Body of pancreas (tissue), 4 donors: ENCODE results near the gene NKD1.

Source experiments
- CTCF ChIP-seq, 7 experiments: fragments of 450-650 bp in 4 of 7; fragments of 200-600 bp in 3 of 7; sonication (generic) in 3 of 7; IDR thresholded peaks; one replicate each; pipeline ENCODE4 v1.5.1; 2016 to 2019; ENCODE audit warnings: antibody characterized with exemption in 7 of 7
- POLR2A ChIP-seq, 3 donors: fragments of 450-650 bp; IDR thresholded peaks; one replicate each; pipeline ENCODE4 v1.6.1; 2016; ENCODE audit warnings: antibody characterized with exemption in 3 of 3, mild to moderate bottlenecking in 2 of 3

DNA sequence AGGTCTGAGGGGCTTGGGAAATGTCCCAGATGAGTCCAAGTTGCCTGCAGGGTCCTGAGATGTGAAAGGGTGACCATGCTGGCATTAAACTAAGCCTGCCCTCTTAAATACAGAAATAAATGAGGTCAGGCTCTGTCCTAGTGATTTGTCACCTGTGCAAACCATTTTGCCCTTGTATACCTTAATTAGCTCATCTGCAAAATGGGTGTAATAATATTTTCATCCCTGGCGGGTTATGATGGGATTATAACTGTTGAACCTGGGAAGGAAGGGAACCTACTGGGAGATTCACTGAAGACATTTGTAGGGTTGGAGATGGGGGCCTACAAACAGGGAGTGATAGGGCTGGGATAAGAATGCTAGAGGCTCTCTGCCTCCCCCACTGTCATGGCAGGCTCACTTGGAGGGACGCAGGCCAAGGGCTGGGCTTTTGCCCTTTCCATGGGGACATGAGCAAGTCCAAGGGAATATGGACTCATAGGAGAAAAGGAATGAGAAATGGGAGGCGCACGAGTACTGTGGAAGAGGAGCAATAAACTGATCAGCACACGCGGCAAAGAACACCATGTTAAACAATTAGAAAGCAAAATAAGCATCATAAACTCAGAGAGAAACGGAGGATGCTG lies 4.4 kb downstream of the NKD1 start:
- no peak for TF ChIP-seq CTCF (IDR thresholded peaks at IDR 0.05)
- TF ChIP-seq POLR2A (IDR thresholded peaks at IDR 0.05): no peak
